ENCODE measurements around the gene LEPROT.

- TF ChIP-seq, protein P1, sequence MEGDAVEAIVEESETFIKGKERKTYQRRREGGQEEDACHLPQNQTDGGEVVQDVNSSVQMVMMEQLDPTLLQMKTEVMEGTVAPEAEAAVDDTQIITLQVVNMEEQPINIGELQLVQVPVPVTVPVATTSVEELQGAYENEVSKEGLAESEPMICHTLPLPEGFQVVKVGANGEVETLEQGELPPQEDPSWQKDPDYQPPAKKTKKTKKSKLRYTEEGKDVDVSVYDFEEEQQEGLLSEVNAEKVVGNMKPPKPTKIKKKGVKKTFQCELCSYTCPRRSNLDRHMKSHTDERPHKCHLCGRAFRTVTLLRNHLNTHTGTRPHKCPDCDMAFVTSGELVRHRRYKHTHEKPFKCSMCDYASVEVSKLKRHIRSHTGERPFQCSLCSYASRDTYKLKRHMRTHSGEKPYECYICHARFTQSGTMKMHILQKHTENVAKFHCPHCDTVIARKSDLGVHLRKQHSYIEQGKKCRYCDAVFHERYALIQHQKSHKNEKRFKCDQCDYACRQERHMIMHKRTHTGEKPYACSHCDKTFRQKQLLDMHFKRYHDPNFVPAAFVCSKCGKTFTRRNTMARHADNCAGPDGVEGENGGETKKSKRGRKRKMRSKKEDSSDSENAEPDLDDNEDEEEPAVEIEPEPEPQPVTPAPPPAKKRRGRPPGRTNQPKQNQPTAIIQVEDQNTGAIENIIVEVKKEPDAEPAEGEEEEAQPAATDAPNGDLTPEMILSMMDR (IDR thresholded peaks at IDR 0.05) = no peak
- TF ChIP-seq POLR2AphosphoS5 (IDR thresholded peaks at IDR 0.05) = no peak
Measured at GRCh38 chr1:65469126-65469888, 48.8 kb downstream of the LEPROT start.
